GM18499 (cell line): ENCODE data around the gene SAG.

Experiments used
- ATAC-seq: cut with Tn5 transposase; IDR thresholded peaks from one replicate; pipeline ENCODE4 v1.9.1; 2021; ENCODE audit warnings: moderate number of reproducible peaks; ENCODE audit not compliant: insufficient read depth, unreplicated experiment

Gene SAG

DNA sequence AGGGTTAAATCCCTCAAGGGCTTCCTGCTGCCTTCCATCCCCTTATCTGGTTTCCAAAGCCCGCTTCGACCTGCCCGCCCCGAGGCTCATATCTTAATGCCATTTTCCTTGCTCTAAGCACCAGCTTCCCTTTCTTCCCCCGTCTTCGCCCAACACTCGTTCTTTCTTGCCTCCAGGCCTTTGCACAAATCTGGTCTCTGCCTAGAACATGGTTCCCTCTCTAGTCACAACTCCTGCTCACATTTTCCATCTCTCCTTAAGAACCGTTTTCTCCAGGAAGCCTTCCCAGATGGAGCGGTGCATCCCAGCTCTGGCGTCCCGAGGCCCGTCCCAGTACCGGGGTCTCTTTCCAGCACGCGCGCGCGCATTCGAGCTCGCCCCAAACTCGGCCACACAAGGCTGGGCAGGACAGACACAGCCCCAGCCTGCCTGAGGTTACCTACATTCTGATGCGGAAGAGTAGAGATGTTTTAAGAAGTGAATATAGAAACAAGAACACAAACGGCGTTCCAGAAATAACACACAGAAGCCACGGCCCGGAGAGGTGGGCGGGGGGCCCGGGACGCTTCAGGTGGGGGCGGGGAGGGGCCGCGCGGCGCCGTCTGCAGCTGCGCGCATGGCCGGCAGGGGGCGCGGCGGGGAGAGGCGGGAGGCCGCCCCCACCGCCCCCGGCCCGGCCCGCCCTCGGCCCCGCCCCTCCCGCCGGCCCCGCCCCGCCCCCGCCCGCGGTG lies 46.3 kb downstream of the SAG start, which contains the start of gene DGKD:
DGKD (plus strand) TSS at position 726 of the 731 bp plus-strand sequence. CDS start 25 bp downstream, outside the sequence.
- ATAC-seq = no peak

DNA sequence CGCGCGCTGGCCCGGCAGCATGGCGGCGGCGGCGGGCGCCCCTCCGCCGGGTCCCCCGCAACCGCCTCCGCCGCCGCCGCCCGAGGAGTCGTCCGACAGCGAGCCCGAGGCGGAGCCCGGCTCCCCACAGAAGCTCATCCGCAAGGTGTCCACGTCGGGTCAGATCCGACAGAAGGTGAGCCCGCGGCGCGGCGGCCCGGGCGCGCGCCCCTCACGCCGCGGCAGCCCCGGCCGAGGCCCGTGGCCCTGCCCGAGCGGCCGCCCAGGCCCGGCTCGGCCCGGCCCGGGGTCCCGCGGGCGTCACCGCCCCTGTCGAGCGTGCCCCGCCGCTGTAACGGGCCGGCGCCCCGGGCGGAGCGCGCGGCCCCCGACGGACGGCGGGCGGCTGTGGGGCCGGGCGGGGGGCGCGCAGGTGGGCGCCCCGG lies 46.9 kb downstream of the SAG start:
- no peak for ATAC-seq

DNA sequence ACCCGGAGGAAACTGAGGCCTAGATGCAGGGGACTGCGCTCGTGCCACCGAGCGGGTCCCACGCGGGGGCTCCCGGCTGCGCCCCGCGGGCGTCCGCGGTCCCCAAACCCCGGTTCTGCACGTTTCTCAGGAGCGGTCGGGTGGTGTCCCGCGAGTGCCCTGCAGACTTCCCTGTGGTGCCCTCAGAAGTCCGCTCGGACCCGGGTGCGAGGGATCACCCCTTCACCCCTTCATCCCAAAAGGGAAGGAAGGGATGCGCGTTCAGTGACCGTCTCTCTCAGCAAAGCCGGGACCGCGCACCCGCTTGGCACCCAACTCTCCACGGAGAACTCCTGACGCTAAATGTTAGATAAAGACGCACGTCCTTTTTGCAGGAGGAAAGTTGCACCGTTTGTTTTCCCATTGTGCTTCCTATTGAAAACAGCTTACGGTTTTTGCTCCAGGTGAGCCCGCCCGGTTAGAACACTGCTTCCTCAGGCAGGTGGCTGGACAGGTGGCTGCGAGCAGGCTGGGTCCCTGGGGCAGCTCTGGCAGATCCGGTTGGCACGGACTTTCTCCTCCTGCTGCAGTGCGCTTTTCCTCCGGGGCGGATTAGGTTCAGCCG lies 47.5 kb downstream of the SAG start:
- ATAC-seq = no peak

GRCh38 chr2:233355916-233356315 lies 48.3 kb downstream of the SAG start:
- ATAC-seq = no peak

- no peak for ATAC-seq
These were observed 49.1 kb downstream of the SAG start for GRCh38 chr2:233356546-233357308.

GRCh38 chr2:233358335-233358734 lies 50.7 kb downstream of the SAG start:
- ATAC-seq = no peak

GRCh38 chr2:233358947-233359346 lies 51.3 kb downstream of the SAG start:
- ATAC-seq = no peak

- ATAC-seq = no peak
These were observed 52.2 kb downstream of the SAG start for GRCh38 chr2:233359823-233360222.

GRCh38 chr2:233360771-233361176 lies 53.2 kb downstream of the SAG start:
- ATAC-seq = no peak

DNA sequence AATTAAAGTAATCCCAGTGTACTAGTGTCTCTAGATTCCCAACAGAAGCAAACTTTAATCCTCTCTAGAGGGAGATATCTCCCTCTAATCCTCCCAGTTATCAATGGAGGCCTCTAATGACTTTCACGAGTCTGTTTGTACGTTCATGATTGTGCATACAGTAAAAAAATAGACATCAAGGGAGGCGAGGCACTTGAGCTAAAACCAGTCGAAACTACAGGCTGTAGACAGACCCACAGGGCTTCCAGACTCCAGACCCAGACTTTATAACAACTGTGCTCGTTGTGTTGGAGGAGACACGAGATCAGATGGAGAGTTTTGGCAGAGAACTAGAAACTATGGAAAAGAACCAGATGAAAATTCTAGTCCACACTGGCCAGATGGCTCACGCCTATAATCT lies 53.7 kb downstream of the SAG start:
- ATAC-seq = no peak

- no peak for ATAC-seq
These were observed 55.1 kb downstream of the SAG start for GRCh38 chr2:233362742-233363141.

DNA sequence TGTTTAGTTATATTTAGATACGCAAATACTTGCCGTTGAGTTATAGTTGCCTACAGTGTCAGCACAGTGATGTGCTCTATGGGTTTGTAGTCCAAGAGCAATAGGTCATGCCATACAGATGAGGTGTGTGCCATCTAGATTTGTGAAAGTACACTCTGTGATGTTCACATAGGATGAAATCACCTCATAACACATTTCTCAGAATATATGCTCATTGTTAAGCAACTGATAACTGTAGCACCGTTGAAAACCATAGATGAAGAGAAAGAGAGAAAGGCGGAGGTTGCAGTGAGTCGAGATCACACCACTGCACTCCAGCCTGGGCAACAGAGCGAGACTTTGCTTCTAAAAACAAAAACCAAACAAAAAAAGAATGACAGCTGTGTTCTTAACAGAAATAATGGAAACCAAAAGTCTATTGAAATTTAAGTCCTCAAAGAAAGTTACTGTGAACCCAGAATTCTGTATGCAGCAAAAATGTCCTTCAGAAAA lies 56.2 kb downstream of the SAG start:
- no peak for ATAC-seq

GRCh38 chr2:233365861-233366520 lies 58.4 kb downstream of the SAG start:
- ATAC-seq = no peak

- no peak for ATAC-seq
These were observed 60.0 kb downstream of the SAG start for GRCh38 chr2:233367586-233367985.

GRCh38 chr2:233368756-233369155 lies 61.1 kb downstream of the SAG start:
- ATAC-seq = no peak

DNA sequence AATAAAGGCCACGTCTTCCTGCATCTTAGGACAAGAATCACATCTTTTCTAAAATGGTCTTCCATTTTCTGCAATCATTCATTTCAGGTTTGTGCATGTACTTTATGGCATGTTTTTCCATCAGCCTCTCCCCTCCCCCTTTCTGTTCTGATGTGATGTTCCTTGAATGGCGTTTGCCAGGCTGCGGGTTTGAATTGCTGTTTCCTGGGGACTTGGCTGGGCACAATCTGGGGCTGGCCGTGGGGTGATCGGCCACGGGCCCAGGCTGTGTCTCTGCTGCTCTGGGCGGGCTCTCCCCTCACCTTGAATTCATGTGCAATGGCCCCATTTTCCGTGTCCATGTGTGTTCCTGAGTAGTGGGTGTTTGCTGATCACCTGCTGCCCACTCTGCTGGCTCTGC lies 61.8 kb downstream of the SAG start:
- ATAC-seq = no peak

DNA sequence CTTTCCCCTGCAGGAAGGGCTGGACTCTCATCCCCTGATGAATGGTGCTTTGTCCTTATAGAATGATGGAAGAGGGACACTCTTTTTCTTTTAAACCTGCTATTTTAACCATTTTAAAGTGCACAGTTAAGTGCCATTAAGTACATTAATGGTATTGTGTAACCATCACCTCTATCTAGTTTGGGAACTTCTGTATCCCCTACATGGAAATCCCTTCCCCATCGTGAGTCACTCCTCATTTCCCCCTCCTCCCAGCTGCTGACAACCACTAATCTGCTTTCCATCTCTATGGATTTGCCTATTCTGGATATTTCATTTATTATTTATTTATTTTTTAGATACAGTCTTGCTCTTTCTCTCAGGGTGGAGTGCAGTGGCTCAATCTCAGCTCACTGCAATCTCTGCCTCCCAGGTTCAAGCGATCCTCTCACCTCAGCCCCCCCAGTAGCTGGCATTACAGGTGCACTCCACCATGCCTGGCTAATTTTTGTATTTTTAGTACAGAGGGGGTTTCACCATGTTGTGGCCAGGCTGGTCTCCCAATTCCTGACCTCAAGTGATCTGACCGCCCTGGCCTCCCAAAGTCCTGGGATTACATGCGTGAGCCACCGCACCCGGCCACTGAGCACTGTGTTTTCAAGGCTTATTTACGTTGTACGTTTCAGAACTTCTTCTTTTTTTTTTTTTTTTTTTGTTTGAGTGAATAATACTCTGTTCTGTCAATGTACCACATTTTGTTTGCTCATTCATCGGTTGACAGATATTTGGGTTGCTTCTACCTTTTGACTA lies 62.5 kb downstream of the SAG start:
- ATAC-seq = no peak

GRCh38 chr2:233371641-233372040 lies 64.0 kb downstream of the SAG start:
- ATAC-seq = no peak

DNA sequence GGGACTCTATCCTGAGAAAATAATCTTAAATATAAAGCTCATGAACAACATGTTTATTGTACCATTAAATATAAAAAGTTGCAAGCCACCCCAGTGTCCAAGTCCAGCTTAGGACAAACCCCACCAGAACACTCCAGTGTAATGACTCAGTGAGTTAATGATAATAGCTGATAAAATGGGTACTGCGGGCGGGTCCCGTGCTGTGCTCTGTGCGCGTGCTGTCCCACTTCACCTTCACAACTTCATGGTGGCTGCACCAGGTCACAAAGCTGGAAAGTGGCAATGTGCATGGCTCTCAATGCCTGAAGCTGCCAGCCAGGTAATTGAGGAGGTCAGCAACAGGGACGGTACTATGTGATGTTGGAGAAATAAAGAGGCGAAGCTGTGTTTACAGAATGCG lies 65.2 kb downstream of the SAG start:
- no peak for ATAC-seq

DNA sequence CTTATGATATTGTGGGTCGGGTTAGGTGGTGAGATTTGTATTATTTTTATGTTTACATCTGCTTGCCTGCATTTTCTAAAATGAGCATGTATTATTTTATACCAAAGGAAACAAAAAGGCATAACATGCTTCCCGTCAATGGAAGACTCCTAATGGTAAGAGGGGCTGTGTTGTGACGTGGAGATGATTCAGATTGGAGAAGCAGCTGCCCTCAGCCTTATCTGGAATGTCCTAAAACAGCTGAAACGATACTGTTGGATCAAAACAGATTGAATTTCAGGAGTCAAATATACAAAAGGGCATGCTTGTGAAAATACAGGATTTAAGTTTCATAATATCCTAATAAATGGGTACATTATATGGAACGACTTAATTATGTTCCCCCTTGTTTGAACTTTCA lies 65.7 kb downstream of the SAG start:
- ATAC-seq = no peak
